A549 (cell line): Measurements from ENCODE around the gene STXBP2. TPM values are rescaled to one million over a fixed set of nuclear protein-coding genes. Genes with fewer than 3 reads are reported as not detected.

Source experiments
- ATAC-seq, 2 experiments: fragments of 200-7000 bp in 1 of 2; fragments of >200 bp in 1 of 2; cut with Nextera tagmentation in 1 of 2; cut with Tn5 transposase in 1 of 2; 3 replicates each; pipeline versions ENCODE4 v1.8.0 to v1.9.1; 2018 to 2020; ENCODE audit warnings: mild to moderate bottlenecking in 1 of 2, moderate library complexity in 1 of 2
- CTCF ChIA-PET: fragments of 300-600 bp; sonication (Branson Sonifier 250); formaldehyde crosslinking; extraction: SDS; loops from one replicate; lab custom pipeline; 2021; ENCODE audit warnings: antibody characterized with exemption, inconsistent platforms; lab: Yijun Ruan, JAX
- POLR2A ChIA-PET: fragments of 350-600 bp; formaldehyde crosslinking; extraction: SDS; loops from one replicate; lab custom pipeline; 2021; ENCODE audit warnings: antibody characterized with exemption, inconsistent platforms; lab: Yijun Ruan, JAX
- DNase-seq, 2 experiments: peaks; one replicate each; pipeline versions ENCODE4 v3.0.0 to v3.0.0-alpha.2; 2011 to 2016; ENCODE audit warnings: low read depth in 1 of 2, low spot score in 1 of 2
- FAIRE-seq: peaks from 2 replicates; lab custom pipeline; 2011; peaks lifted over from hg19 to GRCh38; lab: Jason Lieb, UNC
- H3K27ac ChIP-seq, 2 experiments: fragments of >200 bp; sonication (Bioruptor Twin); formaldehyde crosslinking; 3 replicates each; pipeline ENCODE4 v1.5.1; 2016 to 2017
- H3K4me1 ChIP-seq: fragments of >200 bp; sonication (Bioruptor Twin); formaldehyde crosslinking; 3 replicates; pipeline ENCODE4 v1.6.1; 2016
- H3K4me2 ChIP-seq: fragments of >200 bp; sonication (Bioruptor Twin); formaldehyde crosslinking; 3 replicates; pipeline ENCODE4 v1.6.1; 2016
- H3K4me3 ChIP-seq: fragments of >200 bp; sonication (Bioruptor Twin); formaldehyde crosslinking; 3 replicates; pipeline ENCODE4 v1.5.1; 2016
- H3K9me3 ChIP-seq: fragments of >200 bp; sonication (Bioruptor Twin); formaldehyde crosslinking; 3 replicates; pipeline ENCODE4 v1.6.1; 2016
- CBX2 ChIP-seq: fragments of 200-600 bp; sonication (generic); IDR thresholded peaks from 2 replicates; pipeline ENCODE4 v1.6.1; 2016; ENCODE audit warnings: low read depth, mild to moderate bottlenecking, borderline replicate concordance
- CBX8 ChIP-seq: fragments of 200-600 bp; sonication (generic); IDR thresholded peaks from 2 replicates; pipeline ENCODE4 v1.6.1; 2016
- CHD2 ChIP-seq: fragments of 150-350 bp; IDR thresholded peaks from 2 replicates; pipeline ENCODE4 v1.6.1; 2014; ENCODE audit warnings: low read length; ENCODE audit not compliant: partially characterized antibody
- ELK1 ChIP-seq: fragments of 150-350 bp; IDR thresholded peaks from 2 replicates; pipeline ENCODE4 v1.6.1; 2014; ENCODE audit warnings: low read depth, mild to moderate bottlenecking, low read length
- ESRRA ChIP-seq: fragments of 150-350 bp; IDR thresholded peaks from 2 replicates; pipeline ENCODE4 v1.6.1; 2014; ENCODE audit warnings: mild to moderate bottlenecking, low read length, borderline replicate concordance
- HDAC2 ChIP-seq: fragments of 200-600 bp; sonication (generic); IDR thresholded peaks from 2 replicates; pipeline ENCODE4 v1.6.1; 2016
- KDM5A ChIP-seq: fragments of 200-600 bp; sonication (generic); IDR thresholded peaks from 2 replicates; pipeline ENCODE4 v1.6.1; 2016; ENCODE audit warnings: antibody characterized with exemption, mild to moderate bottlenecking
- MAZ ChIP-seq: fragments of 150-350 bp; IDR thresholded peaks from 2 replicates; pipeline ENCODE4 v1.6.1; 2014; ENCODE audit warnings: antibody characterized with exemption, low read depth, low read length, borderline replicate concordance
- MYC ChIP-seq: IDR thresholded peaks from 2 replicates; pipeline ENCODE4 v1.6.1; 2012; ENCODE audit warnings: mild to moderate bottlenecking, inconsistent platforms, low read length, improper control_type of control experiment, borderline replicate concordance
- NPAS2 ChIP-seq: fragments of 250-450 bp; sonication (Bioruptor Pico); IDR thresholded peaks from 2 replicates; pipeline ENCODE4 v1.8.0; 2022; ENCODE audit warnings: mild to moderate bottlenecking, moderate library complexity, borderline replicate concordance
- NR3C1 ChIP-seq: fragments of >200 bp; sonication (Bioruptor Twin); formaldehyde crosslinking; IDR thresholded peaks from 3 replicates; pipeline ENCODE4 v1.6.1; 2017
- POLR2A ChIP-seq: IDR thresholded peaks from 2 replicates; pipeline ENCODE4 v1.6.1; 2012; ENCODE audit warnings: mild to moderate bottlenecking, low read length
- RAD21 ChIP-seq, 2 experiments: fragments of >200 bp in 1 of 2; sonication (Bioruptor Twin) in 1 of 2; formaldehyde crosslinking in 1 of 2; IDR thresholded peaks in 1 of 2; conservative IDR thresholded peaks in 1 of 2; 2 replicates in 1 of 2; 3 replicates in 1 of 2; pipeline ENCODE4 v1.6.1; 2012 to 2018; ENCODE audit warnings: inconsistent platforms in 1 of 2
- RARB ChIP-seq: fragments of 250-450 bp; sonication (Bioruptor Pico); IDR thresholded peaks from 2 replicates; pipeline ENCODE4 v1.8.0; 2021; ENCODE audit warnings: mild to moderate bottlenecking, moderate library complexity
- RFX5 ChIP-seq: fragments of 450-650 bp; IDR thresholded peaks from 2 replicates; pipeline ENCODE4 v1.7.1; 2014; ENCODE audit warnings: antibody characterized with exemption, mild to moderate bottlenecking, moderate library complexity
- RNF2 ChIP-seq: fragments of 200-600 bp; sonication (generic); IDR thresholded peaks from 2 replicates; pipeline ENCODE4 v1.6.1; 2016; ENCODE audit warnings: low read depth, mild to moderate bottlenecking, antibody characterized with exemption, moderate library complexity, borderline replicate concordance
- SMC3 ChIP-seq: fragments of >200 bp; sonication (Bioruptor Twin); formaldehyde crosslinking; IDR thresholded peaks from 3 replicates; pipeline ENCODE4 v1.6.1; 2018; ENCODE audit warnings: inconsistent platforms
- SREBF2 ChIP-seq: fragments of 450-650 bp; IDR thresholded peaks from 2 replicates; pipeline ENCODE4 v1.6.1; 2014; ENCODE audit warnings: mild to moderate bottlenecking, moderate library complexity
- TP53 ChIP-seq: fragments of 250-450 bp; sonication (Bioruptor Pico); IDR thresholded peaks from 2 replicates; pipeline ENCODE4 v1.5.0; 2021; ENCODE audit warnings: mild to moderate bottlenecking, moderate library complexity
- USF2 ChIP-seq: fragments of 450-650 bp; IDR thresholded peaks from 2 replicates; pipeline ENCODE4 v1.6.1; 2014; ENCODE audit warnings: antibody characterized with exemption
- ZFP36 ChIP-seq: fragments of 450-650 bp; IDR thresholded peaks from 2 replicates; pipeline ENCODE4 v1.6.1; 2014; ENCODE audit warnings: borderline replicate concordance; ENCODE audit not compliant: partially characterized antibody
- ZNF302 ChIP-seq: fragments of 250-450 bp; sonication (Bioruptor Pico); IDR thresholded peaks from 2 replicates; pipeline ENCODE4 v1.9.0; 2021; ENCODE audit warnings: inconsistent platforms, mild to moderate bottlenecking, moderate library complexity
- WGBS: methylation state at CpG from one replicate; pipeline ENCODE4 v1.1.6; 2017; ENCODE audit errors: missing lambda C conversion rate; 5-methylcytosine and 5-hydroxymethylcytosine counted together
- polyA plus RNA-seq, 4 experiments: library from polyadenylated mRNA; depleted of rRNA in 3 of 4; stranded (reverse); fragments of >200 nt; fragmentation: RNase III in 1 of 4; extraction: RNeasy Plus Mini Kit Qiagen cat#74134 plus additional on column Dnase treatment in 1 of 4; gene quantifications; 2 replicates in 3 of 4; 3 replicates in 1 of 4; pipeline ENCODE4 v1.2.3, GENCODE V29; 2011 to 2017
- TF ChIP-seq, protein P1 (sequence below): fragments of >200 bp; sonication (Bioruptor Twin); formaldehyde crosslinking; IDR thresholded peaks from 2 replicates; pipeline ENCODE4 v1.6.1; 2016

Gene STXBP2
- polyA plus RNA-seq, 2 of the 4 experiments (the other 2 are of a cell fraction): 41.4 to 47.2 TPM

GRCh38 chr19:7668842-7669241 lies 31.9 kb downstream of the STXBP2 start, which contains the start of gene RETN:
Gene RETN, plus strand, starts transcription at chr19:7669049. Its CDS starts 278 bp downstream, at chr19:7669327.
- peak within 1 kb of the TSS; percentile 63 for H3K4me2 ChIP-seq
- no peak for TF ChIP-seq MYC
- no peak for TF ChIP-seq RFX5
- no peak for TF ChIP-seq ZNF302 (CRISPR knock-in tag)
- TF ChIP-seq, protein P1, sequence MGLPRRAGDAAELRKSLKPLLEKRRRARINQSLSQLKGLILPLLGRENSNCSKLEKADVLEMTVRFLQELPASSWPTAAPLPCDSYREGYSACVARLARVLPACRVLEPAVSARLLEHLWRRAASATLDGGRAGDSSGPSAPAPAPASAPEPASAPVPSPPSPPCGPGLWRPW: no peak
- TF ChIP-seq NPAS2 (CRISPR knock-in tag): no peak
- no peak for TF ChIP-seq CHD2
- TF ChIP-seq CBX8: no peak
- no peak within 1 kb of the TSS for H3K27ac ChIP-seq
- no peak within 1 kb of the TSS for H3K4me3 ChIP-seq
- ATAC-seq: peak in 1 of 2 experiments; percentile 40; a peak in 1 of 6 replicates
- no peaks in the 10 kb centered on the region for H3K4me1 ChIP-seq
- no peak for DNase-seq
- CTCF ChIA-PET: interaction anchor here (0.9 to 5.7 kb wide), 7 partner anchors 10 to 131 kb away, joined by 3 to 34 read pairs (median 3); partner anchors contain the start of gene TRAPPC5
- FAIRE-seq: no peak
- POLR2A ChIA-PET: no interaction called here
- 62% methylated on average over 7 of the region's 9 CpGs for WGBS
- peaks cover 2% of the 10 kb centered on the region; the same call in 1 of the 3 replicates for H3K9me3 ChIP-seq

- CTCF ChIA-PET: interaction anchor here (0.9 to 5.7 kb wide), 6 partner anchors 11 to 131 kb away, joined by 3 to 34 read pairs (median 3); partner anchors contain the start of gene TRAPPC5
- Histone ChIP-seq H3K27ac (no peak overlapping the region), H3K9me3 (peaks cover 5% of the 10 kb centered on the region; the same call in 1 of the 3 replicates), H3K4me2 (peak overlapping the region; percentile 63; the same call in 2 of the 3 replicates), H3K4me1 (no peaks in the 10 kb centered on the region), H3K4me3 (no peak overlapping the region)
- DNase-seq (no peak), FAIRE-seq (no peak), ATAC-seq (no peak)
- WGBS: 58% methylated on average over 2 of the region's 9 CpGs
- TF ChIP-seq CBX8: no peak
- POLR2A ChIA-PET: no interaction called here
Observed at GRCh38 chr19:7669641-7670040, 32.7 kb downstream of the STXBP2 start.

DNA sequence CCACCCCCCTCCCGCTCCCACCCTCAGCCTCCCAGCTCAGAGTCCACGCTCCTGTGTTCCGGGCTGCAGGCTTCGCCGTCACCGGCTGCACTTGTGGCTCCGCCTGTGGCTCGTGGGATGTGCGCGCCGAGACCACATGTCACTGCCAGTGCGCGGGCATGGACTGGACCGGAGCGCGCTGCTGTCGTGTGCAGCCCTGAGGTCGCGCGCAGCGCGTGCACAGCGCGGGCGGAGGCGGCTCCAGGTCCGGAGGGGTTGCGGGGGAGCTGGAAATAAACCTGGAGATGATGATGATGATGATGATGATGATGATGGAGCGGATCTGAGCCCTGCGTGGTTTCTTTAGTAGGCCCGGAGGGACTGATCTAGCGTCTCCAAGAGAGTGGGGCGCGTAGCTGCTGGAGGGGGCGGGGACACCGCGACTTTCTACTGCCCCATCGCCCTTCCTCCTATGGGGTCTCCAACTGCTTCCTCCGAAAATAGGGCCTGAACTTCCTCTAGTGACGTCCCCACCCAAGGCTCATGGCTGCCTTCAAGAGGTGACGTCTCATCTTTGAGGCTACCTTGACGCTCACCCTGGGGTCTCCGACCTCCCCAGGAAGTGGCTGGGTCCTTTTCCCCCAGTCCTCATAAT lies 33.4 kb downstream of the STXBP2 start:
- peak overlapping the region; percentile 27; the same call in 2 of the 3 replicates for H3K4me3 ChIP-seq
- peak overlapping the region; percentile 63 for H3K4me2 ChIP-seq
- 16% methylated on average over 20 of the region's 43 CpGs for WGBS
- CTCF ChIA-PET: interaction anchor here (1.1 to 5.7 kb wide), 4 partner anchors 10 to 130 kb away, joined by 3 to 34 read pairs (median 4); partner anchors contain the start of gene TRAPPC5
- POLR2A ChIA-PET: no interaction called here
- ATAC-seq (peak; percentile 10 to 32; a peak in 2 of 6 replicates), FAIRE-seq (no peak), DNase-seq (no peak)
- no peaks in the 10 kb centered on the region for H3K4me1 ChIP-seq
- no peak overlapping the region for H3K27ac ChIP-seq
- peaks cover 5% of the 10 kb centered on the region; the same call in 1 of the 3 replicates for H3K9me3 ChIP-seq
- TF ChIP-seq RARB (CRISPR knock-in tag) (no peak), NR3C1 (no peak), CBX2 (no peak), ZFP36 (no peak), ELK1 (no peak)

GRCh38 chr19:7670790-7671189 lies 33.9 kb downstream of the STXBP2 start:
- Histone ChIP-seq H3K4me2 (peak overlapping the region; percentile 63), H3K4me1 (no peaks in the 10 kb centered on the region), H3K9me3 (peaks cover 5% of the 10 kb centered on the region; the same call in 1 of the 3 replicates), H3K27ac (no peak overlapping the region), H3K4me3 (no peak overlapping the region; the same call in 2 of the 3 replicates)
- no peak for ATAC-seq
- ChIA-PET POLR2A (no interaction called here), CTCF (interaction anchor here (5.7 kb wide), 1 partner anchor 10 kb away, joined by 34 read pairs; the partner anchor contains the start of gene TRAPPC5)
- 29% methylated on average over 6 of the region's 9 CpGs for WGBS
- no peak for TF ChIP-seq TP53 (CRISPR knock-in tag)
- TF ChIP-seq ELK1: no peak
- no peak for TF ChIP-seq SMC3
- no peak for TF ChIP-seq RAD21 (conservative IDR thresholded peaks at IDR 0.05 in 1 of 2, IDR thresholded peaks at IDR 0.05 in 1 of 2)
- no peak for TF ChIP-seq HDAC2
- TF ChIP-seq ESRRA: no peak
- TF ChIP-seq POLR2A: no peak
- TF ChIP-seq KDM5A: no peak
- no peak for TF ChIP-seq RFX5
- TF ChIP-seq SREBF2: no peak
- no peak for TF ChIP-seq USF2
- TF ChIP-seq RNF2: no peak
- no peak for TF ChIP-seq CBX8
- TF ChIP-seq MYC: no peak
- no peak for TF ChIP-seq MAZ
- DNase-seq: no peak
- FAIRE-seq: no peak
